OCI-LY7 (cell line): ENCODE results near the gene TMEM107. TPM values are rescaled to one million over a fixed set of nuclear protein-coding genes. Genes with fewer than 3 reads are reported as not detected.

Experiments
- BruUV-seq: library from RNA; stranded (reverse); fragments of 400-500 nt; replicated peaks from 2 replicates; lab custom pipeline; 2021; lab: Mats Ljungman, UMichigan
- CTCF ChIA-PET: fragments of 300-600 bp; sonication (Branson Sonifier 250); formaldehyde crosslinking; loops from one replicate; lab custom pipeline; 2022; ENCODE audit warnings: antibody characterized with exemption; ENCODE audit not compliant: unreplicated experiment; lab: Charles Lee
- POLR2A ChIA-PET: fragments of 300-600 bp; sonication (Branson Sonifier 250); formaldehyde crosslinking; loops from one replicate; lab custom pipeline; 2022; ENCODE audit warnings: antibody characterized with exemption; lab: Charles Lee
- DNase-seq: peaks from one replicate; pipeline ENCODE4 v3.0.0-alpha.2; 2015; ENCODE audit warnings: low spot score
- H2AFZ ChIP-seq: fragments of 200-600 bp; sonication (generic), shearing (Covaris generic); 2 replicates; pipeline ENCODE4 v1.6.1; 2014; ENCODE audit warnings: mild to moderate bottlenecking, antibody characterized with exemption, low read length, moderate library complexity
- H3K27ac ChIP-seq: fragments of 200-600 bp; sonication (generic); 2 replicates; pipeline ENCODE4 v1.5.1; 2014; ENCODE audit warnings: mixed run types, low read depth, mild to moderate bottlenecking, moderate library complexity, low read length, inconsistent platforms; ENCODE audit not compliant: poor library complexity, severe bottlenecking
- H3K36me3 ChIP-seq: fragments of 200-600 bp; sonication (generic); 2 replicates; pipeline ENCODE4 v1.6.1; 2014; ENCODE audit warnings: mild to moderate bottlenecking, antibody characterized with exemption, low read length, moderate library complexity, mixed read lengths; ENCODE audit not compliant: insufficient read depth
- H3K4me1 ChIP-seq: fragments of 200-600 bp; sonication (generic); 2 replicates; pipeline ENCODE4 v1.5.1; 2014; ENCODE audit warnings: mild to moderate bottlenecking, low read length; ENCODE audit not compliant: insufficient read depth, poor library complexity, severe bottlenecking
- H3K4me2 ChIP-seq: fragments of 200-600 bp; sonication (generic); 2 replicates; pipeline ENCODE4 v1.6.1; 2014; ENCODE audit warnings: mild to moderate bottlenecking, low read length
- H3K4me3 ChIP-seq: fragments of 200-600 bp; sonication (generic); 2 replicates; pipeline ENCODE4 v1.5.1; 2014; ENCODE audit warnings: mild to moderate bottlenecking, low read depth, low read length; ENCODE audit not compliant: poor library complexity, severe bottlenecking
- H3K79me2 ChIP-seq: fragments of 200-600 bp; sonication (generic); 2 replicates; pipeline ENCODE4 v1.6.1; 2016; ENCODE audit warnings: low read depth, mild to moderate bottlenecking, low read length, moderate library complexity, mixed read lengths; ENCODE audit not compliant: insufficient read depth
- H3K9me2 ChIP-seq: fragments of 200-600 bp; sonication (generic); 2 replicates; pipeline ENCODE4 v1.6.1; 2016; ENCODE audit warnings: mild to moderate bottlenecking, low read length, mixed read lengths; ENCODE audit not compliant: insufficient read depth
- H3K9me3 ChIP-seq: fragments of 200-600 bp; sonication (generic); 2 replicates; pipeline ENCODE4 v1.6.1; 2014; ENCODE audit warnings: mild to moderate bottlenecking, mixed run types, low read length, mixed read lengths
- H4K20me1 ChIP-seq: fragments of 200-600 bp; sonication (generic); 2 replicates; pipeline ENCODE4 v1.6.1; 2014; ENCODE audit warnings: mild to moderate bottlenecking, antibody characterized with exemption, low read length, moderate library complexity, mixed read lengths; ENCODE audit not compliant: insufficient read depth
- CTCF ChIP-seq: fragments of 200-600 bp; sonication (generic); conservative IDR thresholded peaks from 2 replicates; pipeline ENCODE4 v1.5.1; 2014; ENCODE audit warnings: mild to moderate bottlenecking, antibody characterized with exemption, low read length, moderate library complexity, mixed read lengths
- EZH2phosphoT487 ChIP-seq: fragments of 200-600 bp; sonication (generic); IDR thresholded peaks from 2 replicates; pipeline ENCODE4 v1.6.1; 2018; ENCODE audit warnings: low read depth, borderline replicate concordance, mild to moderate bottlenecking, mixed run types, antibody characterized with exemption, low read length, moderate library complexity, mixed read lengths
- intact Hi-C: fragments of 100-400 bp; cut with micrococcal nuclease; formaldehyde crosslinking; loops from one replicate; pipeline ENCODE4 v1.10.0; 2022; ENCODE audit not compliant: unreplicated experiment
- total RNA-seq, 2 experiments: library from RNA; depleted of rRNA in 1 of 2; stranded (reverse); fragments of >200 nt in 1 of 2; shearing (Covaris generic) in 1 of 2; gene quantifications; 2 replicates each; pipeline ENCODE4 v1.2.3, GENCODE V29; 2014 to 2022

Gene TMEM107
- total RNA-seq, 2 experiments from 2014 or later: 43.9 to 57.0 TPM

DNA sequence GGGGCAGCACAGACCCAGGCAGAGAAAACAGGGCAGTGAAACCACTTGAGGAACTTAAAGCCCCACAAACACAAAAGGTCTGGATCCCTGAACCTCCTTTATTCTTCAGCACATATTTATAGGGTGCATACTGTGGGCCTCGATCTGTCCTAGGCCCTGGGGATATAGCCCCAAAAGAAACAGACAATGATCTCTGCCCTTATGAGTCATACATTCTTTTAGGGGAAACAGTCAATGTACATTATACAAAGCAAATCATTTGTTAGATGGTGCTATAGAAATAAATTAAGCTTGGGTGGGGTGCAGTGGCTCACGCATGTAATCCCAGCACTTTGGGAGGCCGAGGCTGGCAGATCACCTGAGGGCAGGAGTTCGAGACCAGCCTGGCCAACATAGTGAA is 42.2 kb downstream of the TMEM107 start:
- no peak overlapping the region for H2AFZ ChIP-seq
- H3K4me1 ChIP-seq: peaks cover 13% of the 10 kb centered on the region
- H3K36me3 ChIP-seq: no peaks in the 10 kb centered on the region
- H3K9me3 ChIP-seq: no peaks in the 10 kb centered on the region
- H3K4me2 ChIP-seq: no peak overlapping the region
- ChIA-PET POLR2A (interaction anchor here (1.2 kb wide), 1 partner anchor 14 kb away, joined by 3 read pairs; no protein-coding TSS in a partner anchor), CTCF (no interaction called here)
- H3K9me2 ChIP-seq: no peaks in the 10 kb centered on the region
- no peak for DNase-seq
- BruUV-seq: no TSS peak
- no peak for TF ChIP-seq EZH2phosphoT487
- TF ChIP-seq CTCF: no peak
- no peaks in the 10 kb centered on the region for H3K79me2 ChIP-seq
- no peaks in the 10 kb centered on the region for H4K20me1 ChIP-seq
- H3K4me3 ChIP-seq: no peak overlapping the region
- intact Hi-C loops: no loop called here
- no peak overlapping the region for H3K27ac ChIP-seq

DNA sequence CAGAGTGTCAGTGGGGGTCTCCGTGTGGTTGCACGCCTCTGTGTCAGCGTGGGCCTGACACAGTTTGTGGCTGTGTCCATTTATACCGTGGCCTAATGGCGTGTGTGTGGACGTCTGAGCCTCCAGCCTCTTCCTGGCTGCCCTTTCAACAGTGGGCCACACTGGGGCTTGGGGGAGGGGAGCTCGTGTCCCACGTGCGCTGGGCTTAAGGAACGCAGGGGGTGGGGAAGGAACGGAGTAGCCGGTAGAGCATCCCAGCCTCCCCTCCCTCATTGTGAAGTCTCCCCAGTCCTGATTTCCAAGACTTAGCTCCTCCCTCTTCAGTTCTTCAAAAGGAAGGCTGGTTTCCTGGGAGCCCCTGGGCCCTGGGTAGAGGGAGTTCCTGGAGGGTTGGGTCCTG is 42.8 kb downstream of the TMEM107 start:
- H3K4me2 ChIP-seq: no peak overlapping the region
- no peaks in the 10 kb centered on the region for H3K36me3 ChIP-seq
- intact Hi-C loops: no loop called here
- TF ChIP-seq EZH2phosphoT487 (no peak), CTCF (no peak)
- H3K9me3 ChIP-seq: no peaks in the 10 kb centered on the region
- no peak overlapping the region for H2AFZ ChIP-seq
- no peaks in the 10 kb centered on the region for H4K20me1 ChIP-seq
- H3K9me2 ChIP-seq: no peaks in the 10 kb centered on the region
- H3K27ac ChIP-seq: no peak overlapping the region
- DNase-seq: no peak
- H3K4me3 ChIP-seq: no peak overlapping the region
- ChIA-PET CTCF (no interaction called here), POLR2A (interaction anchor here (1.2 to 1.4 kb wide), 2 partner anchors 15 to 23 kb away, joined by 3 read pairs; no protein-coding TSS in a partner anchor)
- no peaks in the 10 kb centered on the region for H3K79me2 ChIP-seq
- no TSS peak for BruUV-seq
- H3K4me1 ChIP-seq: peaks cover 12% of the 10 kb centered on the region

GRCh38 chr17:8131844-8132441 is 44.2 kb downstream of the TMEM107 start:
- intact Hi-C loops: no loop called here

More at GRCh38 chr17:8131844-8132441, 44.2 kb downstream of the TMEM107 start:
- Histone ChIP-seq H3K27ac (no peak overlapping the region), H3K79me2 (no peaks in the 10 kb centered on the region), H3K4me1 (peaks cover 4% of the 10 kb centered on the region), H3K4me2 (no peak overlapping the region), H2AFZ (no peak overlapping the region), H3K4me3 (no peak overlapping the region), H4K20me1 (no peaks in the 10 kb centered on the region), H3K9me2 (no peaks in the 10 kb centered on the region), H3K9me3 (no peaks in the 10 kb centered on the region), H3K36me3 (no peaks in the 10 kb centered on the region)
- no TSS peak for BruUV-seq
- ChIA-PET CTCF (no interaction called here), POLR2A (interaction anchor here (0.6 to 1.4 kb wide), 2 partner anchors 9 to 24 kb away, joined by 3 read pairs; no protein-coding TSS in a partner anchor)
- TF ChIP-seq CTCF (no peak), EZH2phosphoT487 (no peak)
- DNase-seq: no peak
